Keratinocyte (primary cell): ENCODE data around the gene NPVF. TPM values are rescaled to one million over a fixed set of nuclear protein-coding genes. Genes with fewer than 3 reads are reported as not detected.

ENCODE experiments used
- DNase-seq: peaks from one replicate; pipeline ENCODE4 v3.0.0-alpha.2; 2011; ENCODE audit warnings: low read depth, missing footprints, low spot score
- FAIRE-seq: peaks from 2 replicates; lab custom pipeline; 2011; peaks lifted over from hg19 to GRCh38; lab: Jason Lieb, UNC
- H2AFZ ChIP-seq: 2 replicates; pipeline ENCODE4 v1.6.0; 2012; ENCODE audit warnings: low read length, control low read depth, inconsistent platforms; ENCODE audit not compliant: control insufficient read depth
- H3K27ac ChIP-seq: 2 replicates; pipeline ENCODE4 v1.5.1; 2011; ENCODE audit warnings: low read length; ENCODE audit not compliant: control insufficient read depth, insufficient read depth
- H3K27me3 ChIP-seq: 3 replicates; pipeline ENCODE4 v1.6.0; 2011; ENCODE audit warnings: low read length; ENCODE audit not compliant: control insufficient read depth, insufficient read depth; ENCODE audit errors: extremely low read depth
- H3K36me3 ChIP-seq, 2 experiments: 2 replicates in 1 of 2; 3 replicates in 1 of 2; pipeline ENCODE4 v1.5.1; 2011; ENCODE audit warnings: low read length in 2 of 2, mild to moderate bottlenecking in 1 of 2; ENCODE audit not compliant: control insufficient read depth in 2 of 2, insufficient read depth in 2 of 2; ENCODE audit errors: extremely low read depth in 1 of 2
- H3K4me1 ChIP-seq: 3 replicates; pipeline ENCODE4 v1.5.1; 2011; ENCODE audit warnings: low read length; ENCODE audit not compliant: control insufficient read depth, insufficient read depth; ENCODE audit errors: extremely low read depth
- H3K4me2 ChIP-seq: 3 replicates; pipeline ENCODE4 v1.6.0; 2011; ENCODE audit warnings: low read depth, low read length; ENCODE audit not compliant: control insufficient read depth, insufficient read depth; ENCODE audit errors: extremely low read depth
- H3K4me3 ChIP-seq, 3 experiments: fragments of 200-600 bp in 1 of 3; sonication (generic) in 1 of 3; 2 replicates in 2 of 3; 3 replicates in 1 of 3; pipeline ENCODE4 v1.5.1; 2011 to 2016; ENCODE audit warnings: low read length in 3 of 3, mild to moderate bottlenecking in 3 of 3, control low read depth in 2 of 3, inconsistent platforms in 1 of 3, low read depth in 1 of 3, mixed read lengths in 1 of 3, mixed run types in 1 of 3, moderate library complexity in 1 of 3; ENCODE audit not compliant: control insufficient read depth in 2 of 3, insufficient read depth in 2 of 3; ENCODE audit errors: extremely low read depth in 1 of 3
- H3K79me2 ChIP-seq: 2 replicates; pipeline ENCODE4 v1.6.0; 2012; ENCODE audit warnings: low read length; ENCODE audit not compliant: control insufficient read depth, insufficient read depth
- H3K9ac ChIP-seq: 3 replicates; pipeline ENCODE4 v1.6.0; 2011; ENCODE audit warnings: low read length; ENCODE audit not compliant: control insufficient read depth, insufficient read depth; ENCODE audit errors: extremely low read depth
- H3K9me1 ChIP-seq: 3 replicates; pipeline ENCODE4 v1.6.0; 2011; ENCODE audit warnings: low read length; ENCODE audit not compliant: control insufficient read depth, insufficient read depth; ENCODE audit errors: extremely low read depth
- H3K9me3 ChIP-seq: 2 replicates; pipeline ENCODE4 v1.5.1; 2012; ENCODE audit warnings: low read depth, low read length; ENCODE audit not compliant: control insufficient read depth
- H4K20me1 ChIP-seq: 3 replicates; pipeline ENCODE4 v1.6.0; 2011; ENCODE audit warnings: low read length; ENCODE audit not compliant: control insufficient read depth, insufficient read depth; ENCODE audit errors: extremely low read depth
- CTCF ChIP-seq, 3 experiments: IDR thresholded peaks in 1 of 3; conservative IDR thresholded peaks in 1 of 3; optimal IDR thresholded peaks in 1 of 3; 2 replicates in 2 of 3; 3 replicates in 1 of 3; pipeline versions ENCODE3 to v1.5.1; 2011; ENCODE audit warnings: low read length in 3 of 3, mild to moderate bottlenecking in 3 of 3, moderate library complexity in 2 of 3, control low read depth in 1 of 3, inconsistent platforms in 1 of 3; ENCODE audit not compliant: insufficient read depth in 2 of 3; ENCODE audit errors: extremely low read depth in 1 of 3
- EZH2 ChIP-seq: IDR thresholded peaks from one replicate; pipeline ENCODE4 v1.6.1; 2012; ENCODE audit warnings: inconsistent platforms, mild to moderate bottlenecking, low read length, moderate library complexity
- dilution Hi-C: fragments of 300-500 bp; cut with MboI; formaldehyde crosslinking; loops from one replicate; pipeline ENCODE4 v1.7.0; 2020; ENCODE audit warnings: low sequenced_read_pairs; ENCODE audit not compliant: extremely low pct_ligation_motif_present
- polyA plus RNA-seq, 5 experiments: library from polyadenylated mRNA; depleted of rRNA in 3 of 5; stranded (reverse) in 3 of 5; stranded (forward) in 1 of 5; unstranded in 1 of 5; fragments of >200 nt; gene quantifications; 1 replicate in 1 of 5; 2 replicates in 3 of 5; 3 replicates in 1 of 5; pipeline versions ENCODE4 v1.2.1 to v1.2.3, GENCODE V29; 2011 to 2012; ENCODE audit warnings: missing spikeins in 2 of 5, low read depth in 1 of 5, low replicate concordance in 1 of 5

The NPVF gene
- polyA plus RNA-seq, 1 donor (not counting 4 experiments of a cell fraction or from before 2014, with no cell fraction given), result not detected

DNA sequence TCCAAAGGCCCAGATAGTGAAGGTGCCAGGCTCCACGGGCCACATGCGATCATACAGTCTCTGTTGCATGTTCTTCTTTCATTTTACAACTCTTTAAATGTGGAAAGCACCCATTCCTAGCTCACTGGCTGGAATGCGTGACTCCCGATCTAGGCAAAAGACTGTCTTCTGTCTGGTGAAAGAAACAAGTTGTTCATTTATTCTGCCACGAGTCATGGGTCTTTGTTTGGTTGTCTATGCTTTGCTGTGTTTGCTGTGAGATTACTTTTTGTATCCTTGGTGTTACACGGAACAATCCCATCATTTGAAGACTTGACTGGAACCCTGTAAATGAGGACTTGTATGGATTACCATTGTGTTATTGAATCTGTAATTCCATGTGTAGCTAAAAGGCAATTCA is 41.9 kb downstream of the NPVF start:
- no peak overlapping the region for H3K9ac ChIP-seq
- H3K4me3 ChIP-seq, result no peak overlapping the region
- dilution Hi-C loops, result no loop called here
- no peak overlapping the region for H2AFZ ChIP-seq
- H3K27ac ChIP-seq, result no peak overlapping the region
- no peaks in the 10 kb centered on the region for H3K9me1 ChIP-seq
- TF ChIP-seq EZH2, result no peak
- no peak for TF ChIP-seq CTCF (optimal IDR thresholded peaks at IDR 0.05 in 1 of 3, IDR thresholded peaks at IDR 0.05 in 1 of 3, conservative IDR thresholded peaks at IDR 0.05 in 1 of 3; ENCODE audit: extremely low read depth in 1 of 3, insufficient read depth in 2 of 3, low read length in 3 of 3)
- no peak for FAIRE-seq
- no peak for DNase-seq
- H3K4me2 ChIP-seq, result no peak overlapping the region
- peaks cover 4% of the 10 kb centered on the region for H3K27me3 ChIP-seq
- H4K20me1 ChIP-seq, result no peaks in the 10 kb centered on the region
- no peaks in the 10 kb centered on the region for H3K9me3 ChIP-seq
- no peaks in the 10 kb centered on the region for H3K4me1 ChIP-seq
- no peaks in the 10 kb centered on the region for H3K36me3 ChIP-seq
- H3K79me2 ChIP-seq, result no peaks in the 10 kb centered on the region

GRCh38 chr7:25181532-25181931 is 46.8 kb downstream of the NPVF start:
- H4K20me1 ChIP-seq, result no peaks in the 10 kb centered on the region
- H3K4me1 ChIP-seq, result no peaks in the 10 kb centered on the region
- H3K79me2 ChIP-seq, result no peaks in the 10 kb centered on the region
- DNase-seq, result no peak
- H3K36me3 ChIP-seq, result no peaks in the 10 kb centered on the region
- no peak overlapping the region for H3K9ac ChIP-seq
- dilution Hi-C loops, result no loop called here
- TF ChIP-seq EZH2, result no peak
- no peaks in the 10 kb centered on the region for H3K9me1 ChIP-seq
- FAIRE-seq, result no peak
- H3K9me3 ChIP-seq, result no peaks in the 10 kb centered on the region
- peaks cover 4% of the 10 kb centered on the region for H3K27me3 ChIP-seq
- no peak overlapping the region for H2AFZ ChIP-seq
- H3K4me2 ChIP-seq, result no peak overlapping the region
- no peak overlapping the region for H3K27ac ChIP-seq
- no peak overlapping the region for H3K4me3 ChIP-seq

DNA sequence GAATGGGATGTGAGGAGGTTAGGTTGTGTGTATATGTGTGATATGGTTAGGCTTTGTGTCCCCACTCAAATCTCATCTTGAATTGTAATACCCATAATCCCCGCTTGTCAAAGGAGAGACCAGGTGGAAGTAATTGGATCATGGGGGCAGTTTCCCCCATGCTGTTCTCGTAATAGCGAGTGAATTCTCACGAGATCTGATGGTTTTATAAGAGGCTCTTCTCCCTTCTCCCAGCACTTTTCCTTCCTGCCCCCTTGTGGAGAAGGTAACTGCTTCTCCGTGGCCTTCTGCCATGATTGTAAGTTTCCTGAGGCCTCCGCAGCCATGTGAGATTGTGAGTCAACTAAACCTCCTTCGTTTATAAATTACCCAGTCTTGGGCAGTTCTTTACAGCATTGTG is 47.3 kb downstream of the NPVF start:
- DNase-seq (no peak), FAIRE-seq (no peak)
- H3K79me2 ChIP-seq, result no peaks in the 10 kb centered on the region
- H3K4me2 ChIP-seq, result peak overlapping the region; percentile 55
- no peak overlapping the region for H3K9ac ChIP-seq
- H3K4me1 ChIP-seq, result no peaks in the 10 kb centered on the region
- no peaks in the 10 kb centered on the region for H3K36me3 ChIP-seq
- H3K9me1 ChIP-seq, result no peaks in the 10 kb centered on the region
- H4K20me1 ChIP-seq, result no peaks in the 10 kb centered on the region
- no peak overlapping the region for H3K27ac ChIP-seq
- TF ChIP-seq CTCF (optimal IDR thresholded peaks at IDR 0.05 in 1 of 3, IDR thresholded peaks at IDR 0.05 in 1 of 3, conservative IDR thresholded peaks at IDR 0.05 in 1 of 3; ENCODE audit: extremely low read depth in 1 of 3, insufficient read depth in 2 of 3, low read length in 3 of 3) (peak in 1 of 3 experiments; percentile 23), EZH2 (no peak)
- dilution Hi-C loops, result no loop called here
- peak overlapping the region in 1 of 3 experiments; percentile 62 for H3K4me3 ChIP-seq
- no peaks in the 10 kb centered on the region for H3K9me3 ChIP-seq
- peaks cover 4% of the 10 kb centered on the region for H3K27me3 ChIP-seq
- H2AFZ ChIP-seq, result peak overlapping the region; percentile 91
